ENCODE data around the gene PRKCH.

GRCh38 chr14:61467296-61467695 is 145.9 kb downstream of the PRKCH start:
- TF ChIP-seq, protein P1, sequence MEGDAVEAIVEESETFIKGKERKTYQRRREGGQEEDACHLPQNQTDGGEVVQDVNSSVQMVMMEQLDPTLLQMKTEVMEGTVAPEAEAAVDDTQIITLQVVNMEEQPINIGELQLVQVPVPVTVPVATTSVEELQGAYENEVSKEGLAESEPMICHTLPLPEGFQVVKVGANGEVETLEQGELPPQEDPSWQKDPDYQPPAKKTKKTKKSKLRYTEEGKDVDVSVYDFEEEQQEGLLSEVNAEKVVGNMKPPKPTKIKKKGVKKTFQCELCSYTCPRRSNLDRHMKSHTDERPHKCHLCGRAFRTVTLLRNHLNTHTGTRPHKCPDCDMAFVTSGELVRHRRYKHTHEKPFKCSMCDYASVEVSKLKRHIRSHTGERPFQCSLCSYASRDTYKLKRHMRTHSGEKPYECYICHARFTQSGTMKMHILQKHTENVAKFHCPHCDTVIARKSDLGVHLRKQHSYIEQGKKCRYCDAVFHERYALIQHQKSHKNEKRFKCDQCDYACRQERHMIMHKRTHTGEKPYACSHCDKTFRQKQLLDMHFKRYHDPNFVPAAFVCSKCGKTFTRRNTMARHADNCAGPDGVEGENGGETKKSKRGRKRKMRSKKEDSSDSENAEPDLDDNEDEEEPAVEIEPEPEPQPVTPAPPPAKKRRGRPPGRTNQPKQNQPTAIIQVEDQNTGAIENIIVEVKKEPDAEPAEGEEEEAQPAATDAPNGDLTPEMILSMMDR (conservative IDR thresholded peaks at IDR 0.05; ENCODE audit: low read depth, low read length): no peak
- no peak for TF ChIP-seq EZH2 (IDR thresholded peaks at IDR 0.05; ENCODE audit: low read length, unreplicated experiment)
- no peak for TF ChIP-seq EZH2phosphoT487 (IDR thresholded peaks at IDR 0.05; ENCODE audit: borderline replicate concordance, low read length)
